GM12864 (cell line): ENCODE results near the gene SH3TC1.

Experiments used
- DNase-seq: peaks from one replicate; pipeline ENCODE4 v3.0.0-alpha.2; 2011; ENCODE audit warnings: low read depth
- H3K4me3 ChIP-seq: 2 replicates; pipeline ENCODE4 v1.5.1; 2011; ENCODE audit warnings: mild to moderate bottlenecking, low read depth, low read length, control low read depth
- TF ChIP-seq, protein P1 (sequence below): IDR thresholded peaks from 2 replicates; pipeline ENCODE4 v1.5.1; 2011; ENCODE audit warnings: low read depth, mild to moderate bottlenecking, moderate library complexity, low read length, control low read depth, inconsistent platforms; ENCODE audit errors: missing control alignments

The SH3TC1 gene

DNA sequence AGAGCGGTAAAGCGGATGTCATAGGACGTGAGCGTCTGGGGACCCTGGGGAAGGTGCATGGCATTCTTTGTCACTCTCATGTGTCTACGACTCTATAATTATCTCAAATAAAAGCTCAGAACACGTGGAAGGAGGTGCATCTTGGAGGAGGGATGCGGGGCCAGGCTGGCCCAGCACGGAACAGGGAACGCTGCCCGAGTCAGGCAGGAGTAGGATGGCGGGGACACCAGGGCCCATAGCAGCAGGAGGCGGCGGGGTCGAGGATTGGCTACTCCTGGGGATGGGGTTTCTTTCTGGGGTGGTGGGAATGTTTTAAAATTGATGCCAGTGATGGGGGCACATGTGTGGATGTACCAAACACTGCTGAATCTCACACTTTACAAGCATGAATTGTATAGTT, 65.0 kb downstream of the SH3TC1 start:
- DNase-seq: no peak
- TF ChIP-seq, protein P1, sequence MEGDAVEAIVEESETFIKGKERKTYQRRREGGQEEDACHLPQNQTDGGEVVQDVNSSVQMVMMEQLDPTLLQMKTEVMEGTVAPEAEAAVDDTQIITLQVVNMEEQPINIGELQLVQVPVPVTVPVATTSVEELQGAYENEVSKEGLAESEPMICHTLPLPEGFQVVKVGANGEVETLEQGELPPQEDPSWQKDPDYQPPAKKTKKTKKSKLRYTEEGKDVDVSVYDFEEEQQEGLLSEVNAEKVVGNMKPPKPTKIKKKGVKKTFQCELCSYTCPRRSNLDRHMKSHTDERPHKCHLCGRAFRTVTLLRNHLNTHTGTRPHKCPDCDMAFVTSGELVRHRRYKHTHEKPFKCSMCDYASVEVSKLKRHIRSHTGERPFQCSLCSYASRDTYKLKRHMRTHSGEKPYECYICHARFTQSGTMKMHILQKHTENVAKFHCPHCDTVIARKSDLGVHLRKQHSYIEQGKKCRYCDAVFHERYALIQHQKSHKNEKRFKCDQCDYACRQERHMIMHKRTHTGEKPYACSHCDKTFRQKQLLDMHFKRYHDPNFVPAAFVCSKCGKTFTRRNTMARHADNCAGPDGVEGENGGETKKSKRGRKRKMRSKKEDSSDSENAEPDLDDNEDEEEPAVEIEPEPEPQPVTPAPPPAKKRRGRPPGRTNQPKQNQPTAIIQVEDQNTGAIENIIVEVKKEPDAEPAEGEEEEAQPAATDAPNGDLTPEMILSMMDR: no peak
- no peak overlapping the region for H3K4me3 ChIP-seq

DNA sequence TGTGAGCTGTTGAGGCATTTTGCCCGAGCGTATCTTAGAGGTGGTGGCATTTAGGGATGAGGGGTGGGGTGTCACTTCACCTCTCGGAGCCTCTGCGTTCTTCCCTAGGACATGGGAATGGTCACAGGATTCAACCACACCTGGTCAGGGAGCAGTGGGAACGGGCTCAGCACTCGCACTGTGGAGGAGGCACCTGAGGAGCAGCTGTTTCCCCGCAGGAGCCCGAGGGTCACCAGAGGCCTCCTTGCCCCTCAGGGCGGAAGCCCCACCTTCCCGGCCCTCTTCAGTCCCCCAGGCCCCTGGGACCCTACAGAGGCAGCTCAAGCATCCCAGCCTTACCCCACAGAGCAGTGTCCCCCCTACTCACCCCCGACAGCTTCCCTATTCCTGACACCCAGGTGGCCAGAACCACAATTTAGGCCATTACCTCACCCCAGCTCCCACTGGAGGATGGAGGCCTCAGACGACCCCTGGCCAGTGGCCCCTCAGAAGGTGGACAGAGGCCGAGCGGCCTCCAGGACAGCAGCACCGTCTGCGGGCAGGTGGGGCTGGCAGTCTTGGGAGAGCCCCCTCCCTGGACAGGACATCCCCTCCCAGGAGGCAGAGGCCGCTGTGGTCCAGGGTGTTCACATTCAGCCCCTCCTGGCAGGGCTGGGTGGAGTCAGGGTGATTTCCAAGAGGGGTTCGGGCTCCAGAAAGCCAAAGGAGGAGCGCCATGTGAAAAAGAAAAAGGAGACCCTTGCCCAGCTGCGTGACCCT, 66.3 kb downstream of the SH3TC1 start:
- TF ChIP-seq, protein P1: no peak
- no peak for DNase-seq
- H3K4me3 ChIP-seq: no peak overlapping the region

DNA sequence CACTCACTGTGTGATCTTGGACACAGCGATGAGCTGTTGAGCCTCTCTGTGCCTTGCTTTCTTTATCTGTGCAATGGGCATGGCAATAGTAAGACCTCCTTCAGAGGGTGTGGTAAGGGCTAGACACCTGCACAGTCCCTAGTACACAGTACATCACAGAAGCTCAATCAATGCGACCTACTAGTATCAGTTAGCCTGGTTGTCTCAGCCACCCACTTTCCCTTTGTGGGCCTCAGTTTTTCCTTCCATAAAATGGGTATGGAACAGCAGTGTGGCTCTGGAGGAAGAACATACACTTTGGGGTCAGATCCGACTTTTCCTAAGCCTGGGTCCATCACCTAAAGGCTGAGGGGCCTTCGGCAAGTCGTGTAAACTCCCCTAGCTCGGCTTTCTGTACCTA, 67.0 kb downstream of the SH3TC1 start:
- no peak overlapping the region for H3K4me3 ChIP-seq
- no peak for DNase-seq
- TF ChIP-seq, protein P1: no peak

DNA sequence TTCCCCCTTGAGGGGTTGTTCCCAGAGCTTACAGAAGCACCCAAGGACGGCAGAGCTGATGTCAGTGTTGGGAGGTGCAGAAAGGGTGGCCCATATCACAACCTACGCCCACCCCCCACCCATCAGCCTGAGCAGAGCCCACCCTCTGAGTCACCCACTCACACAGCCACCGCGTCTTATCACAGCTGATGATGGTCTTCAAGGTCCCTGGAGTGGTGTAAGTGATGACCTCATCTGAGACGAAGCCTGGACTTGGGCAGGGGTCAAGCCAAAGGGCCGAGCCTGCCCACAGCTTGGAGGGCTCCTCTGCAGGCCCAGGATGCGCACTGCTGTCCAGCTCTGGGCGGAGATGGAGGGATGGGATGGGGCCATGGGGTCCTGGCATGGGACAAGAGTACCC, 67.4 kb downstream of the SH3TC1 start:
- TF ChIP-seq, protein P1: no peak
- no peak overlapping the region for H3K4me3 ChIP-seq
- DNase-seq: no peak

GRCh38 chr4:8267077-8267476, 68.0 kb downstream of the SH3TC1 start:
- TF ChIP-seq, protein P1: peak; percentile 74
- no peak for DNase-seq
- no peak overlapping the region for H3K4me3 ChIP-seq

GRCh38 chr4:8268211-8268610, 69.1 kb downstream of the SH3TC1 start:
- H3K4me3 ChIP-seq: no peak overlapping the region
- no peak for DNase-seq
- TF ChIP-seq, protein P1: no peak

- no peak for DNase-seq
- TF ChIP-seq, protein P1: no peak
- H3K4me3 ChIP-seq: no peak overlapping the region
Observed at GRCh38 chr4:8268901-8269534, 69.9 kb downstream of the SH3TC1 start.
